HepG2 (cell line): Measurements from ENCODE around the gene NABP2. TPM values are rescaled to one million over a fixed set of nuclear protein-coding genes. Genes with fewer than 3 reads are reported as not detected.

Experiments used
- ARID2 ChIP-seq: sonication (generic); formaldehyde crosslinking; IDR thresholded peaks from 2 replicates; pipeline ENCODE4 v1.8.1; 2022; ENCODE audit warnings: mild to moderate bottlenecking, missing genetic modification reagents, borderline replicate concordance
- ARNTL ChIP-seq: sonication (generic); formaldehyde crosslinking; IDR thresholded peaks from 2 replicates; pipeline ENCODE4 v1.4.0; 2020; ENCODE audit warnings: mild to moderate bottlenecking, missing genetic modification reagents
- CSRNP1 ChIP-seq: sonication (generic); formaldehyde crosslinking; IDR thresholded peaks from 2 replicates; pipeline ENCODE4 v1.8.1; 2023; ENCODE audit warnings: mild to moderate bottlenecking, missing genetic modification reagents
- GTF3A ChIP-seq: sonication (generic); formaldehyde crosslinking; conservative IDR thresholded peaks from 2 replicates; pipeline ENCODE4 v1.4.0; 2020; ENCODE audit warnings: mild to moderate bottlenecking, missing genetic modification reagents
- JUNB ChIP-seq: sonication (generic); formaldehyde crosslinking; IDR thresholded peaks from 2 replicates; pipeline ENCODE4 v1.8.0; 2022; ENCODE audit warnings: missing genetic modification reagents, mild to moderate bottlenecking, borderline replicate concordance
- KAT7 ChIP-seq: IDR thresholded peaks from 2 replicates; pipeline ENCODE4 v1.6.1; 2018; ENCODE audit warnings: borderline replicate concordance, missing compliant biosample characterization
- KDM4B ChIP-seq: sonication (generic); formaldehyde crosslinking; IDR thresholded peaks from 2 replicates; pipeline ENCODE4 v1.4.0; 2020; ENCODE audit warnings: missing genetic modification reagents
- POLR2AphosphoS5 ChIP-seq: IDR thresholded peaks from 2 replicates; pipeline ENCODE4 v1.6.1; 2012; ENCODE audit warnings: low read depth, low read length
- RERE ChIP-seq: IDR thresholded peaks from 2 replicates; pipeline ENCODE4 v1.6.1; 2016; ENCODE audit warnings: low read depth, missing genetic modification reagents, missing compliant biosample characterization
- SOX5 ChIP-seq: IDR thresholded peaks from 2 replicates; pipeline ENCODE4 v1.6.1; 2016; ENCODE audit warnings: borderline replicate concordance
- XRCC5 ChIP-seq: fragments of 200-400 bp; formaldehyde crosslinking; optimal IDR thresholded peaks from 2 replicates; pipeline ENCODE3; 2017; ENCODE audit warnings: mild to moderate bottlenecking, low read length
- ZGPAT ChIP-seq: IDR thresholded peaks from 2 replicates; pipeline ENCODE4 v1.6.1; 2016; ENCODE audit warnings: mild to moderate bottlenecking
- ZNF136 ChIP-seq: sonication (generic); formaldehyde crosslinking; IDR thresholded peaks from 2 replicates; pipeline ENCODE4 v1.8.1; 2022; ENCODE audit warnings: low read depth, mild to moderate bottlenecking, moderate library complexity, missing genetic modification reagents
- ZNF253 ChIP-seq: sonication (generic); formaldehyde crosslinking; IDR thresholded peaks from 2 replicates; pipeline ENCODE4 v1.8.0; 2022; ENCODE audit warnings: mild to moderate bottlenecking, missing genetic modification reagents, borderline replicate concordance
- ZNF292 ChIP-seq: sonication (generic); formaldehyde crosslinking; IDR thresholded peaks from 2 replicates; pipeline ENCODE4 v1.8.1; 2022; ENCODE audit warnings: mild to moderate bottlenecking, low read depth, missing genetic modification reagents, borderline replicate concordance
- ZNF572 ChIP-seq: sonication (generic); formaldehyde crosslinking; IDR thresholded peaks from 2 replicates; pipeline ENCODE4 v1.5.1; 2020; ENCODE audit warnings: mild to moderate bottlenecking, missing genetic modification reagents
- ZNF614 ChIP-seq: IDR thresholded peaks from 2 replicates; pipeline ENCODE4 v1.6.1; 2018; ENCODE audit warnings: missing biosample characterization, missing genetic modification reagents, inconsistent platforms, borderline replicate concordance
- ZNF777 ChIP-seq: sonication (generic); formaldehyde crosslinking; IDR thresholded peaks from 2 replicates; pipeline ENCODE4 v1.4.0; 2020; ENCODE audit warnings: missing genetic modification reagents
- ZNF781 ChIP-seq: sonication (generic); formaldehyde crosslinking; IDR thresholded peaks from 2 replicates; pipeline ENCODE4 v1.5.1; 2020; ENCODE audit warnings: borderline replicate concordance, mild to moderate bottlenecking, missing genetic modification reagents; ENCODE audit errors: not compliant biosample characterization
- ZSCAN20 ChIP-seq: sonication (generic); formaldehyde crosslinking; IDR thresholded peaks from 2 replicates; pipeline ENCODE4 v1.4.0; 2020; ENCODE audit warnings: missing genetic modification reagents, mild to moderate bottlenecking, borderline replicate concordance
- ZSCAN31 ChIP-seq: sonication (generic); formaldehyde crosslinking; IDR thresholded peaks from 2 replicates; pipeline ENCODE4 v1.5.0; 2020; ENCODE audit warnings: low read depth, mild to moderate bottlenecking, missing genetic modification reagents
- polyA plus RNA-seq, 8 experiments: library from polyadenylated mRNA; depleted of rRNA in 3 of 8; stranded (reverse) in 7 of 8; unstranded in 1 of 8; fragments of >200 nt; fragmentation: Illumina TruSeq in 4 of 8; extraction: Trizol in 4 of 8; gene quantifications; 2 replicates each; pipeline versions ENCODE4 v1.2.1 to v1.2.3, GENCODE V29; 2011 to 2016; ENCODE audit warnings: low read depth in 4 of 8, missing spikeins in 1 of 8, mixed read lengths in 1 of 8; ENCODE audit not compliant: insufficient read depth in 1 of 8
- total RNA-seq, 5 experiments: library from RNA; depleted of rRNA; stranded (reverse); fragments of >200 nt; fragmentation: Illumina TruSeq; extraction: Trizol; gene quantifications; 2 replicates each; pipeline ENCODE4 v1.2.3, GENCODE V29; 2016; ENCODE audit warnings: low read depth in 1 of 5

The NABP2 gene
- total and polyA plus RNA-seq, 2 of the 13 experiments (the other 11 are each of a cell fraction or from before 2014, with no cell fraction given): 33.2 to 35.5 TPM

- TF ChIP-seq CSRNP1 (CRISPR knock-in tag) (peak; percentile 95), JUNB (CRISPR knock-in tag) (no peak), ZSCAN20 (no peak), ZNF572 (CRISPR knock-in tag) (no peak; the same call in 1 of the 2 replicates), ZNF777 (CRISPR knock-in tag) (peak; percentile 72), ZNF781 (CRISPR knock-in tag) (no peak), ZNF253 (CRISPR knock-in tag) (no peak), ZGPAT (CRISPR knock-in tag) (peak; percentile 83; the same call in 1 of the 2 replicates), ZSCAN31 (CRISPR knock-in tag) (peak; percentile 72; the same call in 1 of the 2 replicates), XRCC5 (peak; percentile 64), KAT7 (CRISPR knock-in tag) (peak; percentile 35; the same call in 1 of the 2 replicates), RERE (no peak), ZNF614 (peak; percentile 24; the same call in 1 of the 2 replicates), ARID2 (CRISPR knock-in tag) (peak; percentile 88; the same call in 1 of the 2 replicates), ZNF292 (CRISPR knock-in tag) (peak; percentile 65; the same call in 1 of the 2 replicates), ARNTL (CRISPR knock-in tag) (0 out of 2 replicates have a peak, but pooled peaks have one; percentile 51), POLR2AphosphoS5 (peak; percentile 77), ZNF136 (CRISPR knock-in tag) (peak; percentile 76; the same call in 1 of the 2 replicates), SOX5 (peak; percentile 40; the same call in 1 of the 2 replicates), GTF3A (no peak), KDM4B (CRISPR knock-in tag) (no peak)
Measured at GRCh38 chr12:56266693-56267442, 42.7 kb downstream of the NABP2 start, which contains the start of gene COQ10A (continued).
